DND-41 (cell line): Measurements from ENCODE around the gene ZRANB1.

ENCODE experiments used
- ATAC-seq: fragments of 200-7000 bp; cut with Tn5 transposase; 3 replicates; pipeline ENCODE4 v1.9.1; 2021; ENCODE audit warnings: low read depth; ENCODE audit not compliant: insufficient read depth
- DNase-seq: peaks from one replicate; pipeline ENCODE4 v3.0.0-alpha.2; 2020
- H2AFZ ChIP-seq: 2 replicates; pipeline ENCODE4 v1.6.0; 2012; ENCODE audit warnings: low read depth, low read length
- H3K27ac ChIP-seq: 2 replicates; pipeline ENCODE4 v1.5.1; 2012; ENCODE audit warnings: low read length, inconsistent platforms
- H3K27me3 ChIP-seq: fragments of 200-600 bp; sonication (generic); 2 replicates; pipeline ENCODE4 v1.6.0; 2012; ENCODE audit warnings: low read length, mild to moderate bottlenecking, inconsistent platforms; ENCODE audit not compliant: insufficient read depth, poor library complexity
- H3K36me3 ChIP-seq: 2 replicates; pipeline ENCODE4 v1.5.1; 2012; ENCODE audit warnings: low read length, inconsistent platforms; ENCODE audit not compliant: insufficient read depth
- H3K4me1 ChIP-seq: 2 replicates; pipeline ENCODE4 v1.5.1; 2012; ENCODE audit warnings: mild to moderate bottlenecking, low read length; ENCODE audit not compliant: insufficient read depth
- H3K4me2 ChIP-seq: 2 replicates; pipeline ENCODE4 v1.6.0; 2012; ENCODE audit warnings: mild to moderate bottlenecking, moderate library complexity, low read length, inconsistent platforms; ENCODE audit not compliant: insufficient read depth
- H3K4me3 ChIP-seq, 2 experiments: fragments of 200-600 bp in 1 of 2; shearing (Covaris generic) in 1 of 2; 2 replicates each; pipeline ENCODE4 v1.5.1; 2012 to 2016; ENCODE audit warnings: inconsistent platforms in 2 of 2, low read length in 2 of 2, mild to moderate bottlenecking in 2 of 2, low read depth in 1 of 2, moderate library complexity in 1 of 2
- H3K79me2 ChIP-seq: 2 replicates; pipeline ENCODE4 v1.6.0; 2012; ENCODE audit warnings: low read length, inconsistent platforms; ENCODE audit not compliant: insufficient read depth
- H3K9ac ChIP-seq: 2 replicates; pipeline ENCODE4 v1.6.0; 2012; ENCODE audit warnings: low read depth, mild to moderate bottlenecking, inconsistent platforms, low read length, moderate library complexity
- H3K9me3 ChIP-seq: 2 replicates; pipeline ENCODE4 v1.5.1; 2012; ENCODE audit warnings: low read length, moderate library complexity, mild to moderate bottlenecking, inconsistent platforms; ENCODE audit not compliant: insufficient read depth, severe bottlenecking
- H4K20me1 ChIP-seq: 2 replicates; pipeline ENCODE4 v1.6.0; 2012; ENCODE audit warnings: low read length; ENCODE audit not compliant: insufficient read depth
- CTCF ChIP-seq: IDR thresholded peaks from 2 replicates; pipeline ENCODE4 v1.5.1; 2012; ENCODE audit warnings: borderline replicate concordance, low read length, moderate library complexity, mild to moderate bottlenecking; ENCODE audit not compliant: poor library complexity, severe bottlenecking; ENCODE audit errors: extremely low read depth
- EZH2 ChIP-seq: IDR thresholded peaks from 3 replicates; pipeline ENCODE4 v1.6.1; 2012; ENCODE audit warnings: borderline replicate concordance, low read depth, mild to moderate bottlenecking, moderate library complexity, low read length, inconsistent platforms; ENCODE audit not compliant: severe bottlenecking

The ZRANB1 gene

GRCh38 chr10:124966008-124966407 is 24.1 kb downstream of the ZRANB1 start:
- ATAC-seq (no peak), DNase-seq (no peak)
- H3K27ac ChIP-seq: no peak overlapping the region
- no peaks in the 10 kb centered on the region for H3K27me3 ChIP-seq
- no peaks in the 10 kb centered on the region for H3K4me1 ChIP-seq
- peaks cover 54% of the 10 kb centered on the region; the same call in 1 of the 2 replicates for H4K20me1 ChIP-seq
- H3K4me3 ChIP-seq: no peak overlapping the region
- H3K9me3 ChIP-seq: no peaks in the 10 kb centered on the region
- H2AFZ ChIP-seq: no peak overlapping the region
- no peak for TF ChIP-seq EZH2
- TF ChIP-seq CTCF: no peak
- H3K4me2 ChIP-seq: no peak overlapping the region
- peaks cover 90% of the 10 kb centered on the region for H3K79me2 ChIP-seq
- H3K36me3 ChIP-seq: peaks cover 51% of the 10 kb centered on the region
- H3K9ac ChIP-seq: no peak overlapping the region

- no peak overlapping the region for H2AFZ ChIP-seq
- no peaks in the 10 kb centered on the region for H3K4me1 ChIP-seq
- TF ChIP-seq EZH2: no peak
- no peak for TF ChIP-seq CTCF
- no peak overlapping the region for H3K4me3 ChIP-seq
- no peaks in the 10 kb centered on the region for H3K27me3 ChIP-seq
- ATAC-seq (no peak), DNase-seq (no peak)
- H3K4me2 ChIP-seq: no peak overlapping the region
- no peak overlapping the region for H3K9ac ChIP-seq
- no peak overlapping the region for H3K27ac ChIP-seq
- peaks cover 61% of the 10 kb centered on the region for H3K36me3 ChIP-seq
- peaks cover 87% of the 10 kb centered on the region for H3K79me2 ChIP-seq
- H3K9me3 ChIP-seq: no peaks in the 10 kb centered on the region
- peaks cover 52% of the 10 kb centered on the region; the same call in 1 of the 2 replicates for H4K20me1 ChIP-seq
Observed at GRCh38 chr10:124967255-124967654, 25.3 kb downstream of the ZRANB1 start.

GRCh38 chr10:124971276-124971675 is 29.4 kb downstream of the ZRANB1 start:
- Histone ChIP-seq H3K79me2 (peaks cover 71% of the 10 kb centered on the region), H3K27me3 (no peaks in the 10 kb centered on the region), H3K9ac (no peak overlapping the region), H3K36me3 (peaks cover 93% of the 10 kb centered on the region), H2AFZ (no peak overlapping the region), H3K4me2 (no peak overlapping the region), H3K9me3 (no peaks in the 10 kb centered on the region), H3K27ac (no peak overlapping the region), H3K4me3 (no peak overlapping the region), H3K4me1 (no peaks in the 10 kb centered on the region), H4K20me1 (peaks cover 41% of the 10 kb centered on the region)
- DNase-seq: no peak
- no peak for ATAC-seq
- no peak for TF ChIP-seq CTCF
- TF ChIP-seq EZH2: no peak

- no peaks in the 10 kb centered on the region for H3K9me3 ChIP-seq
- H3K36me3 ChIP-seq: peaks cover 88% of the 10 kb centered on the region
- no peak overlapping the region for H2AFZ ChIP-seq
- no peak overlapping the region for H3K4me2 ChIP-seq
- DNase-seq: no peak
- no peak overlapping the region for H3K9ac ChIP-seq
- no peak overlapping the region for H3K4me3 ChIP-seq
- no peak overlapping the region; the same call in 1 of the 2 replicates for H3K27ac ChIP-seq
- H3K4me1 ChIP-seq: no peaks in the 10 kb centered on the region
- peaks cover 65% of the 10 kb centered on the region for H3K79me2 ChIP-seq
- no peak for ATAC-seq
- peaks cover 33% of the 10 kb centered on the region for H4K20me1 ChIP-seq
- H3K27me3 ChIP-seq: no peaks in the 10 kb centered on the region
- TF ChIP-seq CTCF: no peak
- no peak for TF ChIP-seq EZH2
Observed at GRCh38 chr10:124972637-124973036, 30.7 kb downstream of the ZRANB1 start.
